K562 (cell line): ENCODE measurements around the gene XPO1. TPM values are rescaled to one million over a fixed set of nuclear protein-coding genes. Genes with fewer than 3 reads are reported as not detected.

ENCODE experiments used
- DMBX1 ChIP-seq: fragments of 250-450 bp; sonication (Bioruptor Pico); IDR thresholded peaks from 2 replicates; pipeline ENCODE4 v1.8.0; 2022; ENCODE audit warnings: inconsistent platforms, mild to moderate bottlenecking, moderate library complexity, borderline replicate concordance
- GATA2 ChIP-seq: sonication (generic); formaldehyde crosslinking; IDR thresholded peaks from 2 replicates; pipeline ENCODE4 v1.4.0; 2020; ENCODE audit warnings: mild to moderate bottlenecking, missing genetic modification reagents
- IRF9 ChIP-seq: fragments of 450-650 bp; IDR thresholded peaks from 2 replicates; pipeline ENCODE4 v1.6.1; 2016; ENCODE audit warnings: missing biosample characterization, missing genetic modification characterization
- MYC ChIP-seq, 2 experiments: fragments of 250-450 bp in 1 of 2; sonication (Bioruptor Pico) in 1 of 2; IDR thresholded peaks; 2 replicates each; pipeline versions ENCODE4 v1.5.1 to v1.6.1; 2012 to 2021; ENCODE audit warnings: low read depth in 2 of 2, borderline replicate concordance in 1 of 2, improper control_type of control experiment in 1 of 2, low read length in 1 of 2, mild to moderate bottlenecking in 1 of 2, moderate library complexity in 1 of 2
- RCOR1 ChIP-seq, 2 experiments: IDR thresholded peaks; 2 replicates each; pipeline ENCODE4 v1.6.1; 2012; ENCODE audit warnings: low read depth in 2 of 2, low read length in 2 of 2, borderline replicate concordance in 1 of 2, improper control_type of control experiment in 1 of 2
- STAT6 ChIP-seq: sonication (generic); formaldehyde crosslinking; IDR thresholded peaks from 2 replicates; pipeline ENCODE4 v1.8.1; 2023; ENCODE audit warnings: mild to moderate bottlenecking, missing genetic modification reagents
- THAP12 ChIP-seq: fragments of 250-450 bp; sonication (Bioruptor Pico); IDR thresholded peaks from 2 replicates; pipeline ENCODE4 v1.9.0; 2021; ENCODE audit warnings: mild to moderate bottlenecking, inconsistent platforms
- ZBTB33 ChIP-seq: sonication (generic); formaldehyde crosslinking; IDR thresholded peaks from 2 replicates; pipeline ENCODE4 v1.8.1; 2023; ENCODE audit warnings: mild to moderate bottlenecking, missing genetic modification reagents
- ZNF699 ChIP-seq: fragments of 250-450 bp; sonication (Bioruptor Pico); IDR thresholded peaks from 2 replicates; pipeline ENCODE4 v1.8.0; 2021; ENCODE audit warnings: mild to moderate bottlenecking, moderate library complexity; ENCODE audit not compliant: insufficient replicate concordance
- polyA plus RNA-seq, 8 experiments: library from polyadenylated mRNA; depleted of rRNA in 4 of 8; stranded (reverse) in 5 of 8; unstranded in 3 of 8; fragments of >200 nt; fragmentation: Nextera tagmentation in 2 of 8; fragmentation: Illumina TruSeq in 1 of 8; extraction: Ambion mirVana in 2 of 8; extraction: Trizol in 1 of 8; gene quantifications; 2 replicates each; pipeline versions ENCODE4 v1.2.1 to v1.2.3, GENCODE V29; 2011 to 2014; ENCODE audit warnings: inconsistent platforms in 1 of 8, missing spikeins in 1 of 8
- total RNA-seq, 7 experiments: library from RNA; depleted of rRNA in 6 of 7; stranded (reverse); fragments of >200 nt in 6 of 7; fragmentation: Illumina TruSeq in 2 of 7; extraction: Trizol in 2 of 7; gene quantifications; 2 replicates each; pipeline versions ENCODE4 v1.2.1 to v1.2.3, GENCODE V29; 2011 to 2021; ENCODE audit warnings: low replicate concordance in 1 of 7

Gene XPO1
- total and polyA plus RNA-seq, 9 of the 15 experiments (the other 6 are each of a cell fraction or from before 2014, with no cell fraction given): 86.2 to 307 (median 216) TPM

- TF ChIP-seq THAP12 (CRISPR knock-in tag): no peak
- TF ChIP-seq MYC (IDR thresholded peaks at IDR 0.05; ENCODE audit: low read depth, low read length): peak; percentile 32; the same call in 1 of the 2 replicates
- no peak for TF ChIP-seq MYC (CRISPR knock-in tag; IDR thresholded peaks at IDR 0.05; ENCODE audit: borderline replicate concordance, low read depth)
- TF ChIP-seq GATA2 (CRISPR knock-in tag): no peak
- TF ChIP-seq IRF9 (tag): no peak
- no peak for TF ChIP-seq ZNF699 (CRISPR knock-in tag)
- peak; percentile 10; the same call in 1 of the 2 replicates for TF ChIP-seq ZBTB33
- no peak for TF ChIP-seq DMBX1 (CRISPR knock-in tag)
- 0 out of 4 replicates have a peak, but pooled peaks of 1 of the 2 experiments have one; percentile 26 for TF ChIP-seq RCOR1 (IDR thresholded peaks at IDR 0.05; ENCODE audit: borderline replicate concordance in 1 of 2, low read depth in 2 of 2, low read length in 2 of 2)
- no peak for TF ChIP-seq STAT6 (CRISPR knock-in tag)
These were observed 74.2 kb downstream of the XPO1 start (continued) for GRCh38 chr2:61463769-61464475.
